Heart right ventricle (tissue), 16 donors: ENCODE measurements around the gene DIAPH3. TPM values are rescaled to one million over a fixed set of nuclear protein-coding genes. Genes with fewer than 3 reads are reported as not detected.

Experiments
- ATAC-seq, 8 donors: fragments of 200-7000 bp; cut with Tn5 transposase; one replicate each; pipeline ENCODE4 v1.9.1; 2020; ENCODE audit warnings: mild to moderate bottlenecking in 8 of 8, moderate library complexity in 8 of 8, moderate number of reproducible peaks in 1 of 8
- DNase-seq, 2 donors: peaks; one replicate each; pipeline ENCODE4 v3.0.0-alpha.2; 2020
- H3K27ac ChIP-seq, 10 donors: fragments of 200-600 bp; sonication (generic) in 2 of 10; one replicate each; pipeline versions ENCODE4 v1.5.0 to v1.8.0; 2020 to 2022; ENCODE audit warnings: mild to moderate bottlenecking in 3 of 10
- H3K27me3 ChIP-seq, 7 donors: fragments of 200-600 bp; one replicate each; pipeline ENCODE4 v1.8.0; 2021 to 2022; ENCODE audit warnings: mild to moderate bottlenecking in 2 of 7
- H3K36me3 ChIP-seq, 9 donors: fragments of 200-600 bp; sonication (generic) in 1 of 9; one replicate each; pipeline versions ENCODE4 v1.5.0 to v1.8.0; 2020 to 2022; ENCODE audit warnings: mild to moderate bottlenecking in 2 of 9
- H3K4me1 ChIP-seq, 9 donors: fragments of 200-600 bp; sonication (generic) in 1 of 9; one replicate each; pipeline versions ENCODE4 v1.5.0 to v1.8.0; 2020 to 2022; ENCODE audit warnings: mild to moderate bottlenecking in 4 of 9
- H3K4me3 ChIP-seq, 10 donors: fragments of 200-600 bp; sonication (generic) in 2 of 10; one replicate each; pipeline versions ENCODE4 v1.5.0 to v1.8.0; 2020 to 2022; ENCODE audit warnings: mild to moderate bottlenecking in 7 of 10, moderate library complexity in 2 of 10
- H3K9me3 ChIP-seq, 11 donors: fragments of 200-600 bp in 10 of 11; sonication (generic) in 2 of 11; one replicate each; pipeline versions ENCODE4 v1.5.0 to v1.8.0; 2013 to 2022; ENCODE audit warnings: mild to moderate bottlenecking in 2 of 11, control low read depth in 1 of 11, moderate library complexity in 1 of 11
- WGBS, 2 donors: extraction: QIAGEN DNeasy Blood & Tissue Kit; methylation state at CpG; one replicate each; pipeline ENCODE4 v1.1.7; 2013; ENCODE audit warnings: inconsistent platforms in 1 of 2; 5-methylcytosine and 5-hydroxymethylcytosine counted together
- intact Hi-C, 10 donors: fragments of 100-400 bp; cut with DNase I; formaldehyde crosslinking; loops; one replicate each; pipeline versions ENCODE4 v1.11.1 to v1.14.2; 2022
- polyA plus RNA-seq, 2 donors: library from polyadenylated mRNA; stranded (reverse); fragments of 200-250 nt; gene quantifications; one replicate each; pipeline ENCODE4 v1.2.3, GENCODE V29; 2013
- total RNA-seq, 10 donors: library from RNA; stranded (reverse); fragmentation: NEBNext Ultra II Directional in 3 of 10; extraction: Animal tissue kit (Norgen Biotek cat#: 25700) in 3 of 10; gene quantifications; one replicate each; pipeline versions ENCODE4 v1.2.1 to v1.2.4, GENCODE V29; 2021 to 2023
- TF ChIP-seq, protein P1 (sequence below), 9 donors: fragments of 200-600 bp; sonication (generic) in 2 of 9; IDR thresholded peaks; one replicate each; pipeline versions ENCODE4 v1.5.0 to v1.8.0; 2021 to 2022; ENCODE audit warnings: antibody characterized with exemption in 9 of 9, mild to moderate bottlenecking in 5 of 9, moderate library complexity in 1 of 9
- donor health status: Arrhythmogenic right ventricular cardiomyopathy.
- donor health status: ischemic (EF 13 %, LVEDD 7.1; RV severe dilation, severe dysfunction).
- donor health status: healthy with polysubstance abuse.
- donor health status: DM: no; HTN: yes; CAD: no.
- donor health status: DM: no; HTN: no; CAD: no.
- donor health status: ischemic (EF 25% LVEDD 6.9; RV normal size, moderate dysfunction).
- donor health status: ischemic (EF 25% LVEDD 5.7; RV mildly dilated, moderate dysfunction).
- donor health status: healthy.
- donor health status: DM: yes; HTN: yes; CAD: no.
- donor health status: Ischemic cardiomyopathy.
- donor health status: ischemic (EF 35%, LVEDD 5.7; RV mildly dilated, moderate dysfunction).
- donor health status: nonischemic (EF 11% LVEDD 7.7; RV severe dilation, severe dysfunction).
- donor health status: DM: yes; HTN: yes; CAD: no.
- donor health status: PGD.
- donor health status: ischemic (EF 29% LVEDD 5.4; RV normal size, mild dysfunction).
- donor health status: nonischemic (EF 23%, LVEDD 6.1; RV moderate dilation, normal function).

DIAPH3 gene
- total and polyA plus RNA-seq, 12 donors = 0.04 to 2.2 (median 0.19) TPM

DNA sequence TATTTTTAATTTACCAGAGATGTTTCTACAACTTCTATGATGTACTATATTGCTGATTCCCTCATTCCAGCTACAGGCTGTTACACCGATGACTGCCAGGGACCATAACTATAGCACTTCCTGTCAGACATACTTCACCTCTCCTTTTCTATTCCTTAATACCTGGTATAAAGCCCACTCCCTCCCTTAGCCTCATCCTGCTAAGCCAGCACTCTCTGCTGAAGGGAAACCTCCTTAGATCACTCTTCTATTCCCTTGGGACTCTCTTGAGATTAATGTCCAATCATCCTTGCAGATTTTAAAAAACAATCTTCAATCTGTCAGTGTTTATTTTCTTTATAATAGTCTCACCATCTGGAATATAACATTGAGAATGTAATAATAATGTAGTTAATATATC lies 127.9 kb downstream of the DIAPH3 start:
- H3K27me3 ChIP-seq = no peaks in the 10 kb centered on the region
- TF ChIP-seq, protein P1, sequence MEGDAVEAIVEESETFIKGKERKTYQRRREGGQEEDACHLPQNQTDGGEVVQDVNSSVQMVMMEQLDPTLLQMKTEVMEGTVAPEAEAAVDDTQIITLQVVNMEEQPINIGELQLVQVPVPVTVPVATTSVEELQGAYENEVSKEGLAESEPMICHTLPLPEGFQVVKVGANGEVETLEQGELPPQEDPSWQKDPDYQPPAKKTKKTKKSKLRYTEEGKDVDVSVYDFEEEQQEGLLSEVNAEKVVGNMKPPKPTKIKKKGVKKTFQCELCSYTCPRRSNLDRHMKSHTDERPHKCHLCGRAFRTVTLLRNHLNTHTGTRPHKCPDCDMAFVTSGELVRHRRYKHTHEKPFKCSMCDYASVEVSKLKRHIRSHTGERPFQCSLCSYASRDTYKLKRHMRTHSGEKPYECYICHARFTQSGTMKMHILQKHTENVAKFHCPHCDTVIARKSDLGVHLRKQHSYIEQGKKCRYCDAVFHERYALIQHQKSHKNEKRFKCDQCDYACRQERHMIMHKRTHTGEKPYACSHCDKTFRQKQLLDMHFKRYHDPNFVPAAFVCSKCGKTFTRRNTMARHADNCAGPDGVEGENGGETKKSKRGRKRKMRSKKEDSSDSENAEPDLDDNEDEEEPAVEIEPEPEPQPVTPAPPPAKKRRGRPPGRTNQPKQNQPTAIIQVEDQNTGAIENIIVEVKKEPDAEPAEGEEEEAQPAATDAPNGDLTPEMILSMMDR (IDR thresholded peaks at IDR 0.05) = no peak
- intact Hi-C loops = no loop called here
- no peaks in the 10 kb centered on the region for H3K36me3 ChIP-seq
- H3K4me3 ChIP-seq = no peak overlapping the region
- no peak for DNase-seq
- ATAC-seq = no peak
- H3K4me1 ChIP-seq = no peaks in the 10 kb centered on the region
- no peaks in the 10 kb centered on the region for H3K9me3 ChIP-seq
- H3K27ac ChIP-seq = no peak overlapping the region
- WGBS, 2 donors = 86 to 92% methylated on average over 1 of the region's 1 CpG

DNA sequence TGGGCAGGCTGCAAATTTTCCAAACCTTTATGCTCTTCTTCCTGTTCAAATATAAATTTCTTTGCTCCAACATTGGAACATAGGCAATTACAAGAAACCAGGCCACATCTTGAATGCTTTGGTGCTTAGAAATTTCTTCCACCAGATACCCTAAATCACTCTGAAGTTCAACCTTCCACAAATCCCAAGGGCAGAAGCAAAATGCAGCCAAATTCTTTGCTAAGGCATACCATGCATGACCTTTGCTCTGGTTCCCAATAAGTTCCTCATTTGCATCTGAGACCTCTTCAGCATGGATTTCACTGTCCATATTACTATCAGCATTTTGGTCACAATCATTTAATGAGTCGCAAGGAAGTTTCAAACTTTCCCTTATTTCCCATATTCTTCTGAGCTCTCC lies 130.9 kb downstream of the DIAPH3 start:
- Histone ChIP-seq H3K4me3 (no peak overlapping the region), H3K9me3 (no peaks in the 10 kb centered on the region), H3K36me3 (no peaks in the 10 kb centered on the region), H3K27ac (no peak overlapping the region), H3K4me1 (peaks cover 0 to 3% (median 0%) of the 10 kb centered on the region in 9 donors), H3K27me3 (no peaks in the 10 kb centered on the region)
- TF ChIP-seq, protein P1 (IDR thresholded peaks at IDR 0.05) = no peak
- ATAC-seq (no peak), DNase-seq (no peak)
- intact Hi-C loops = no loop called here
- 97 to 98% methylated on average over 1 of the region's 1 CpG for WGBS, 2 donors

DNA sequence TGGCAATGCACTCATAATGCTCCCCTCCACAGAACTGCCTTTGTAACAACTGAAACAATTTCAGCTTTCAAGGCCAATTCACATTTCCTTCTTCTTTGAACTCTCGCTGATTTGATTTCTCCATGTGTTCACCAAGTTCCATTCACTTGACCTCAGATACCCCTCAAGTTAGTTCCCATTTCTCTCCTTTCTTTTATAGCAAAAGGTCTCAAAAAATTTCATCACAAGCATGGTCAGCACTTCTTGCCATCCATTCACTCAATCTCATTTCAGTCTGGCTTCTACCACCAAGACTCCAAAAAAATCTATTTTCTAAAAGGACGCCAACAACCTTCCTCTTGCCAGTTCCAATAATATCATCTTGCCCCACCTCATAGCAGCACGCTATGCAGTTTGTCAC lies 135.7 kb downstream of the DIAPH3 start:
- WGBS, 2 donors = 89 to 97% methylated on average over 3 of the region's 3 CpGs
- ATAC-seq = peak in 1 of 8 donors; percentile 52
- Histone ChIP-seq H3K4me3 (no peak overlapping the region), H3K27ac (peak overlapping the region in 1 of 10 donors; percentile 31), H3K9me3 (peaks cover 0 to 21% (median 0%) of the 10 kb centered on the region in 11 donors), H3K4me1 (peaks cover 0 to 14% (median 0%) of the 10 kb centered on the region in 9 donors), H3K27me3 (no peaks in the 10 kb centered on the region), H3K36me3 (no peaks in the 10 kb centered on the region)
- TF ChIP-seq, protein P1 (IDR thresholded peaks at IDR 0.05) = no peak
- DNase-seq = no peak
- intact Hi-C loops = no loop called here

DNA sequence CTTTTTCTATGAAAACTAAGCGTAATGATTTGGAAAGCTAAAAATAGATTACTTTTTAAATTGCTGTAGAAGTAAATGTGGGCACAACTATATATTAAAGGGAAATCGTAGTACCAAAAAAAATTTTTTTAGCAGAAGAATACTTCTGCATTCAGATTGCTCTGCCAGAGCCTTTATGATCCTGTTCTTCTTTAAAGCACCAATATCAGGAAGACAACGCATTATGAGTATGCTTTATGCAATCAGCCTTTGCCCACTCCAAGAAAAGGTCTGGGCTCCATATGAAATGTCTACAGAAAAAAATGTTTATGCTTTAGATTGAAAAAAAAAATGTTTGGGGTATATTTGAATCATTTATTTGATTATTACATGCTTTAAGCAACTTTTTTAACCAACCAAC lies 137.4 kb downstream of the DIAPH3 start:
- DNase-seq (no peak), ATAC-seq (no peak)
- TF ChIP-seq, protein P1 (IDR thresholded peaks at IDR 0.05) = no peak
- H3K27me3 ChIP-seq = no peaks in the 10 kb centered on the region
- no peak overlapping the region for H3K27ac ChIP-seq
- no peak overlapping the region for H3K4me3 ChIP-seq
- no peaks in the 10 kb centered on the region for H3K36me3 ChIP-seq
- 77 to 98% methylated on average over 3 of the region's 3 CpGs for whole genome bisulfite sequencing, 2 donors
- intact Hi-C loops = no loop called here
- peaks cover 0 to 14% (median 0%) of the 10 kb centered on the region in 9 donors for H3K4me1 ChIP-seq
- peaks cover 0 to 24% (median 0%) of the 10 kb centered on the region in 11 donors for H3K9me3 ChIP-seq
